ENCODE results near the gene MAP3K8. TPM values are rescaled to one million over a fixed set of nuclear protein-coding genes. Genes with fewer than 3 reads are reported as not detected.
"Not testable (repeated sequence)": the region's sequence is repeated elsewhere in the genome, so short reads cannot be mapped to it uniquely, and the experiment has no call there.

Gene MAP3K8
- total RNA-seq, 1 donor from 2014 or later: 6.3 TPM

GRCh38 chr10:30423655-30424275, 10.2 kb upstream of the MAP3K8 start:
- not testable (repeated sequence) for DNase-seq

- no peak for DNase-seq
These were observed 8.5 kb upstream of the MAP3K8 start for GRCh38 chr10:30425336-30426075.

GRCh38 chr10:30430544-30431298, 3.3 kb upstream of the MAP3K8 start:
- DNase-seq: no peak

- no peak for DNase-seq
These were observed 2.5 kb upstream of the MAP3K8 start for GRCh38 chr10:30431435-30431911.

GRCh38 chr10:30432622-30433305, 1.2 kb upstream of the MAP3K8 start:
- DNase-seq: no peak

- peak; percentile 81 for DNase-seq
These were observed 666 bp upstream of the MAP3K8 start for GRCh38 chr10:30433306-30433729.

GRCh38 chr10:30434273-30435072, 489 bp downstream of the MAP3K8 start:
- DNase-seq: peak; percentile 81

- DNase-seq: peak; percentile 47
These were observed 1.1 kb downstream of the MAP3K8 start for GRCh38 chr10:30435073-30435422.

- not testable (repeated sequence) for DNase-seq
These were observed 1.6 kb downstream of the MAP3K8 start for GRCh38 chr10:30435499-30436167.

GRCh38 chr10:30436191-30436611, 2.2 kb downstream of the MAP3K8 start:
- peak; percentile 16 for DNase-seq

- no peak for DNase-seq
These were observed 2.7 kb downstream of the MAP3K8 start for GRCh38 chr10:30436671-30437030.

- peak; percentile 27 for DNase-seq
These were observed 3.3 kb downstream of the MAP3K8 start for GRCh38 chr10:30437031-30437841.

- no peak for DNase-seq
These were observed 4.3 kb downstream of the MAP3K8 start for GRCh38 chr10:30438021-30438850.

GRCh38 chr10:30439931-30440330, 5.9 kb downstream of the MAP3K8 start:
- DNase-seq: no peak

- DNase-seq: no peak
These were observed 8.1 kb downstream of the MAP3K8 start for GRCh38 chr10:30442019-30442606.

GRCh38 chr10:30443049-30443448, 9.1 kb downstream of the MAP3K8 start:
- DNase-seq: no peak

- no peak for DNase-seq
These were observed 11.7 kb downstream of the MAP3K8 start for GRCh38 chr10:30445711-30446110.

GRCh38 chr10:30447125-30447799, 13.3 kb downstream of the MAP3K8 start:
- DNase-seq: no peak

- DNase-seq: no peak
These were observed 14.1 kb downstream of the MAP3K8 start for GRCh38 chr10:30448092-30448491.
